ENCODE results near the gene ZNF76.

The ZNF76 gene

DNA sequence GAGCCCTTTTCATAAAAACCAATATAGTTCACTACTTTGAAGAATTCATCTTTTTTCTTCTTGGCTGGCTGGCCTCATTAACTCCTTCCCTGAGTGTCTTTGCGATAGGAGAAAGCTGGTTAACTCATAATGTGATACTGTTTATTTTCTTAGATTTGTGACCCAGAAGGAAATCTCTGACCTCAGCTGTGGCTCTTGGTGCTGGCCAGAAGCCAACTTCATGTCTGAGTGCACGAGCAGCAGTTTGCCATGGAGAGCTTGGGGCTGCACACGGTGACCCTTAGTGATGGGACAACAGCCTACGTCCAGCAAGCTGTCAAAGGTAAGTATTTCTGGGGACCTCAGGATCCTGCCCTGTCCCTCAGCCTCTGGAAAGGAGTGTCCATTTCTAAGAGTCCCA is 21.4 kb downstream of the ZNF76 start:
- TF ChIP-seq, protein P1, sequence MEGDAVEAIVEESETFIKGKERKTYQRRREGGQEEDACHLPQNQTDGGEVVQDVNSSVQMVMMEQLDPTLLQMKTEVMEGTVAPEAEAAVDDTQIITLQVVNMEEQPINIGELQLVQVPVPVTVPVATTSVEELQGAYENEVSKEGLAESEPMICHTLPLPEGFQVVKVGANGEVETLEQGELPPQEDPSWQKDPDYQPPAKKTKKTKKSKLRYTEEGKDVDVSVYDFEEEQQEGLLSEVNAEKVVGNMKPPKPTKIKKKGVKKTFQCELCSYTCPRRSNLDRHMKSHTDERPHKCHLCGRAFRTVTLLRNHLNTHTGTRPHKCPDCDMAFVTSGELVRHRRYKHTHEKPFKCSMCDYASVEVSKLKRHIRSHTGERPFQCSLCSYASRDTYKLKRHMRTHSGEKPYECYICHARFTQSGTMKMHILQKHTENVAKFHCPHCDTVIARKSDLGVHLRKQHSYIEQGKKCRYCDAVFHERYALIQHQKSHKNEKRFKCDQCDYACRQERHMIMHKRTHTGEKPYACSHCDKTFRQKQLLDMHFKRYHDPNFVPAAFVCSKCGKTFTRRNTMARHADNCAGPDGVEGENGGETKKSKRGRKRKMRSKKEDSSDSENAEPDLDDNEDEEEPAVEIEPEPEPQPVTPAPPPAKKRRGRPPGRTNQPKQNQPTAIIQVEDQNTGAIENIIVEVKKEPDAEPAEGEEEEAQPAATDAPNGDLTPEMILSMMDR (IDR thresholded peaks at IDR 0.05; ENCODE audit: poor library complexity, severe bottlenecking), result no peak
- no peaks in the 10 kb centered on the region for H3K27me3 ChIP-seq (ENCODE audit: insufficient read depth, poor library complexity, severe bottlenecking)
- H3K27ac ChIP-seq (ENCODE audit: poor library complexity, severe bottlenecking), result no peak overlapping the region
- ATAC-seq (ENCODE audit: low read depth) (no peak), DNase-seq (ENCODE audit: low spot score) (no peak)
- peaks cover 13% of the 10 kb centered on the region; the same call in 1 of the 2 replicates for H3K36me3 ChIP-seq (ENCODE audit: low read depth)
- no peaks in the 10 kb centered on the region for H3K9me3 ChIP-seq (ENCODE audit: severe bottlenecking)
- no peaks in the 10 kb centered on the region for H3K4me1 ChIP-seq (ENCODE audit: insufficient read depth, poor library complexity, severe bottlenecking)
- H3K4me3 ChIP-seq (ENCODE audit: severe bottlenecking), result no peak overlapping the region

DNA sequence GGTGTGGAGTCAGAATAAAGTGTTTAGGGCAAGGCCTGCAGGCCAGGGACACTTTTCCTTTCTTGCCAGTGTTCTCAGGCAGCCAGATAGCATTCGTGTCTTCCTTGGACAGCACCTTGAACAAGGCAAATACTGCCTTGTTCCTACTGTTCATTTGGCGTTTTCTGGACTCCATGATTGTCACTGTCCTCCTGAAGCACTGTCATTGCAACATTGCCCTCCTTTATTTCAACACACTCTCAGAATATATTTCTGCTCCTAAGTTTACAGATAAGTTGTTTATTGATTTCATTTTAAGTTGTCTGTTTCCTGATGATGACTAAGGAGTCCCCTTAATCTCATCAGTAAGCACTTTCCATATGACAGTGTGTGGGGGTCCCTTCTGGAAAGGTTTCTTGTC is 22.9 kb downstream of the ZNF76 start:
- TF ChIP-seq, protein P1 (IDR thresholded peaks at IDR 0.05; ENCODE audit: poor library complexity, severe bottlenecking), result no peak
- no peak overlapping the region for H3K27ac ChIP-seq (ENCODE audit: poor library complexity, severe bottlenecking)
- H3K36me3 ChIP-seq (ENCODE audit: low read depth), result peaks cover 13% of the 10 kb centered on the region; the same call in 1 of the 2 replicates
- H3K4me1 ChIP-seq (ENCODE audit: insufficient read depth, poor library complexity, severe bottlenecking), result no peaks in the 10 kb centered on the region
- ATAC-seq (ENCODE audit: low read depth) (no peak), DNase-seq (ENCODE audit: low spot score) (no peak)
- no peaks in the 10 kb centered on the region for H3K27me3 ChIP-seq (ENCODE audit: insufficient read depth, poor library complexity, severe bottlenecking)
- no peak overlapping the region for H3K4me3 ChIP-seq (ENCODE audit: severe bottlenecking)
- no peaks in the 10 kb centered on the region for H3K9me3 ChIP-seq (ENCODE audit: severe bottlenecking)

DNA sequence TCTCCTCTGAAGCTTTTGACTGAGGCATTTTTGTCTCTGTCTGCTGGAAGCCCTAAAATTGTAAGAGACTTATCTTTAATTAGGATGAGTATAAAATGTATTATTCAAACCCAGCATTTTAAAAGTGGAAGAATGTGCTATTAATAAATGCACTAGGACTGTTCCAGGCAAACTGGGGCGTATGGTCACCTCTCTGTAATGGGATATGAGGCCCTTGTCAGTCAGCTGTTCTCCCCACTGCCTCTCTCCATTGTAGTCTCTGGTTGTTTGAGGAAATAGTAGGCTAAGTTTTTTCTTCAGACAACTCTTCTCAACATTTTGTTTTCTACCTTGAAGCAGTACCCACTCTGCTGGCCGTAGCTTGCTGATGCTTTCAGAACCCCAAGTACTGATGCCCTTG is 23.8 kb downstream of the ZNF76 start:
- Histone ChIP-seq H3K4me1 (ENCODE audit: insufficient read depth, poor library complexity, severe bottlenecking) (no peaks in the 10 kb centered on the region), H3K27ac (ENCODE audit: poor library complexity, severe bottlenecking) (no peak overlapping the region), H3K36me3 (ENCODE audit: low read depth) (peaks cover 17% of the 10 kb centered on the region; the same call in 1 of the 2 replicates), H3K4me3 (ENCODE audit: severe bottlenecking) (no peak overlapping the region), H3K9me3 (ENCODE audit: severe bottlenecking) (no peaks in the 10 kb centered on the region), H3K27me3 (ENCODE audit: insufficient read depth, poor library complexity, severe bottlenecking) (no peaks in the 10 kb centered on the region)
- TF ChIP-seq, protein P1 (IDR thresholded peaks at IDR 0.05; ENCODE audit: poor library complexity, severe bottlenecking), result no peak
- no peak for DNase-seq (ENCODE audit: low spot score)
- no peak for ATAC-seq (ENCODE audit: low read depth)

DNA sequence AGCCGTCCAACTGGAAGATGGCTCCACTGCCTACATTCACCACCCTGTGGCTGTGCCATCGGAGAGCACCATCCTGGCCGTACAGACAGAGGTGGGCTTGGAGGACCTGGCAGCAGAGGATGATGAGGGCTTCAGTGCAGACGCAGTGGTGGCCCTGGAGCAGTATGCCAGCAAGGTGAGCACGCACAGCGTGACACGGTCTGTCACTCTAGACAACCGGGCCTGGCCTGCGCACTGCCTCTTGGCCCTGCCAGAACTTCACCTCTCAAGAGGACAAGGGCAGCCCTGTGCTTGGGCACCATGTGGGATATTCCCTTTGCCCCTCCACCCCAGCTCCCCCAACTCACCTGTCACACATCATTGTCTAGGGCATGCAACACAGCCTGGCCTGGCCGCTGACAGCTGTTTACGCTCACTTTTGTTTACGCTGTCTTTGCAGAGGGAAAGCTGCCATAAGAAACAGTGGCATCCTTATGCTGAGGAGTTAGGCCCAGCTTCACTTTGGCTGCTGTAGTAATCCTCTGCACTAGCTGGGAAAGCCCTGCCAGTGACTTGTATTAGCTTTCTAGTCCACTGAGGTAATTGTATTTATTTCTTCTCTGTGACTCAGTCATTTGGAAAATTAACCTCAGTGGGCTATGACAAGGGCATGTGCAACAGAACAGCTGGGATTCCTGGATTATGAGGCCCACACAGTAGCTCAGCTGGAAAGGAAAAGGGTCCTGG is 28.3 kb downstream of the ZNF76 start:
- no peak overlapping the region for H3K27ac ChIP-seq (ENCODE audit: poor library complexity, severe bottlenecking)
- H3K36me3 ChIP-seq (ENCODE audit: low read depth), result peaks cover 14% of the 10 kb centered on the region; the same call in 1 of the 2 replicates
- H3K27me3 ChIP-seq (ENCODE audit: insufficient read depth, poor library complexity, severe bottlenecking), result no peaks in the 10 kb centered on the region
- no peak overlapping the region for H3K4me3 ChIP-seq (ENCODE audit: severe bottlenecking)
- no peaks in the 10 kb centered on the region for H3K4me1 ChIP-seq (ENCODE audit: insufficient read depth, poor library complexity, severe bottlenecking)
- no peak for ATAC-seq (ENCODE audit: low read depth)
- H3K9me3 ChIP-seq (ENCODE audit: severe bottlenecking), result no peaks in the 10 kb centered on the region
- TF ChIP-seq, protein P1 (IDR thresholded peaks at IDR 0.05; ENCODE audit: poor library complexity, severe bottlenecking), result no peak
- DNase-seq (ENCODE audit: low spot score), result no peak

DNA sequence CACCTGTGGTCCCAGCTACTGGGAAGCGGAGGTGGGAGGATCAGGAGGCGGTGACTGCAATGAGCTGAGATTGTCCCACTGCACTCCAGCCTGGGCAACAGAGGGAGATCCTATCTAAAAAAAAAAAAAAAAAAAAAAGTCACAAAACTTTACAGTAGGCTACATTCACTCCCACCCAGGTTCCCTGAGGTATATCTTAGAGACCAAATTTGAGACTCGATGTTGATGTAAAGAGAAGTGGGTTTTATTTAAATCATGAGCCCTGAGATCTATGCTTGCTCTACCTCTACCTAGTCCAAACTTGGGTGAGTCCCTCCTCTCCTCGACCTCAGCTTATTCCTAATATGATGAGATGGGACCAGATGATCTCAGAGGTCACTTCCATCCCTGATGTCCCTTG is 29.3 kb downstream of the ZNF76 start:
- peaks cover 14% of the 10 kb centered on the region; the same call in 1 of the 2 replicates for H3K36me3 ChIP-seq (ENCODE audit: low read depth)

More for the DNA sequence above, 29.3 kb downstream of the ZNF76 start:
- TF ChIP-seq, protein P1 (IDR thresholded peaks at IDR 0.05; ENCODE audit: poor library complexity, severe bottlenecking), result no peak
- DNase-seq (ENCODE audit: low spot score) (no peak), ATAC-seq (ENCODE audit: low read depth) (no peak)
- H3K27me3 ChIP-seq (ENCODE audit: insufficient read depth, poor library complexity, severe bottlenecking), result no peaks in the 10 kb centered on the region
- H3K4me1 ChIP-seq (ENCODE audit: insufficient read depth, poor library complexity, severe bottlenecking), result no peaks in the 10 kb centered on the region
- H3K4me3 ChIP-seq (ENCODE audit: severe bottlenecking), result no peak overlapping the region
- no peak overlapping the region for H3K27ac ChIP-seq (ENCODE audit: poor library complexity, severe bottlenecking)
- no peaks in the 10 kb centered on the region for H3K9me3 ChIP-seq (ENCODE audit: severe bottlenecking)
